ENCODE measurements around the gene CAMSAP1.

DNA sequence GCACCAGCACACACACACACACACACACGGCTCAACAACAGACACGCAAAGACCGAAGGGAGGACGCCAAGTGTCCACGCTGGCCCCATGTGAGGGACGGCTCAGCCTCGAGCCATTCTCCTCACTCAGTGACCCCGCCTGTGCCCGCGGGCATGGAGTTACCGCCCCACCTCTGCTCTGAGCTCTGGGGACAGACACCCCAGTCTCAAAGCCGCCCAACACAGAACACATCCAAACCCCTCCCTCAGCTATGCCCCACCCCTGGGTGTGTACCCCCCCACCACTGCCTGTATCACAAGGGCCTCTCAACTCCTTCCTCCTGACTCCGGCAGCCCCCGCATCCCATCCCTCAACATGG lies 81.2 kb downstream of the CAMSAP1 start:
- TF ChIP-seq, protein P1, sequence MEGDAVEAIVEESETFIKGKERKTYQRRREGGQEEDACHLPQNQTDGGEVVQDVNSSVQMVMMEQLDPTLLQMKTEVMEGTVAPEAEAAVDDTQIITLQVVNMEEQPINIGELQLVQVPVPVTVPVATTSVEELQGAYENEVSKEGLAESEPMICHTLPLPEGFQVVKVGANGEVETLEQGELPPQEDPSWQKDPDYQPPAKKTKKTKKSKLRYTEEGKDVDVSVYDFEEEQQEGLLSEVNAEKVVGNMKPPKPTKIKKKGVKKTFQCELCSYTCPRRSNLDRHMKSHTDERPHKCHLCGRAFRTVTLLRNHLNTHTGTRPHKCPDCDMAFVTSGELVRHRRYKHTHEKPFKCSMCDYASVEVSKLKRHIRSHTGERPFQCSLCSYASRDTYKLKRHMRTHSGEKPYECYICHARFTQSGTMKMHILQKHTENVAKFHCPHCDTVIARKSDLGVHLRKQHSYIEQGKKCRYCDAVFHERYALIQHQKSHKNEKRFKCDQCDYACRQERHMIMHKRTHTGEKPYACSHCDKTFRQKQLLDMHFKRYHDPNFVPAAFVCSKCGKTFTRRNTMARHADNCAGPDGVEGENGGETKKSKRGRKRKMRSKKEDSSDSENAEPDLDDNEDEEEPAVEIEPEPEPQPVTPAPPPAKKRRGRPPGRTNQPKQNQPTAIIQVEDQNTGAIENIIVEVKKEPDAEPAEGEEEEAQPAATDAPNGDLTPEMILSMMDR (IDR thresholded peaks at IDR 0.05; ENCODE audit: poor library complexity, severe bottlenecking), result no peak
- TF ChIP-seq EZH2 (IDR thresholded peaks at IDR 0.05; ENCODE audit: borderline replicate concordance, insufficient read depth, low read length, poor library complexity, severe bottlenecking), result no peak
- TF ChIP-seq POLR2AphosphoS5 (IDR thresholded peaks at IDR 0.05), result no peak
- no peak for TF ChIP-seq RAD21 (conservative IDR thresholded peaks at IDR 0.05)
- TF ChIP-seq SMC3 (conservative IDR thresholded peaks at IDR 0.05; ENCODE audit: poor library complexity), result no peak
- no peak for TF ChIP-seq EP300 (conservative IDR thresholded peaks at IDR 0.05; ENCODE audit: poor library complexity, severe bottlenecking)
- TF ChIP-seq REST (IDR thresholded peaks at IDR 0.05; ENCODE audit: borderline replicate concordance), result no peak
- no peak for TF ChIP-seq TAF1 (IDR thresholded peaks at IDR 0.05; ENCODE audit: low read depth)
- no peak for TF ChIP-seq MXI1 (conservative IDR thresholded peaks at IDR 0.05; ENCODE audit: poor library complexity, severe bottlenecking)

All from neural cell (in vitro differentiated cells).